Chondrocyte (in vitro differentiated cells): ENCODE results near the gene CSNK2A1. TPM values are rescaled to one million over a fixed set of nuclear protein-coding genes. Genes with fewer than 3 reads are reported as not detected.

ENCODE experiments used
- DNase-seq: peaks from one replicate; pipeline ENCODE4 v3.0.0; 2021; ENCODE audit warnings: mixed read lengths, low spot score
- H3K27ac Mint-ChIP-seq: one replicate; pipeline ENCODE4 v1.8.0; 2021; ENCODE audit warnings: mild to moderate bottlenecking, moderate library complexity, mixed read lengths; ENCODE audit not compliant: unreplicated experiment
- H3K27me3 Mint-ChIP-seq: 2 replicates; pipeline ENCODE4 v1.8.0; 2021; ENCODE audit warnings: low read depth, mixed read lengths
- H3K36me3 Mint-ChIP-seq: 2 replicates; pipeline ENCODE4 v1.8.0; 2021; ENCODE audit warnings: low read depth, mixed read lengths
- H3K4me1 Mint-ChIP-seq: 2 replicates; pipeline ENCODE4 v1.8.0; 2021; ENCODE audit warnings: low read depth, mild to moderate bottlenecking, mixed read lengths
- H3K4me3 Mint-ChIP-seq: one replicate; pipeline ENCODE4 v1.8.0; 2021; ENCODE audit warnings: mild to moderate bottlenecking, moderate library complexity, mixed read lengths; ENCODE audit not compliant: unreplicated experiment
- H3K9me3 Mint-ChIP-seq: 2 replicates; pipeline ENCODE4 v1.8.0; 2021; ENCODE audit warnings: low read depth, mixed read lengths
- total RNA-seq: library from RNA; stranded (reverse); gene quantifications from 3 replicates; pipeline ENCODE4 v1.2.1, GENCODE V29; 2021
- TF ChIP-seq, protein P1 (sequence below): fragments of 200-600 bp; sonication (generic); IDR thresholded peaks from 2 replicates; pipeline ENCODE4 v1.5.0; 2021; ENCODE audit warnings: antibody characterized with exemption, mild to moderate bottlenecking, moderate library complexity

CSNK2A1 gene
- total RNA-seq, 1 donor from 2014 or later = 122 TPM

DNA sequence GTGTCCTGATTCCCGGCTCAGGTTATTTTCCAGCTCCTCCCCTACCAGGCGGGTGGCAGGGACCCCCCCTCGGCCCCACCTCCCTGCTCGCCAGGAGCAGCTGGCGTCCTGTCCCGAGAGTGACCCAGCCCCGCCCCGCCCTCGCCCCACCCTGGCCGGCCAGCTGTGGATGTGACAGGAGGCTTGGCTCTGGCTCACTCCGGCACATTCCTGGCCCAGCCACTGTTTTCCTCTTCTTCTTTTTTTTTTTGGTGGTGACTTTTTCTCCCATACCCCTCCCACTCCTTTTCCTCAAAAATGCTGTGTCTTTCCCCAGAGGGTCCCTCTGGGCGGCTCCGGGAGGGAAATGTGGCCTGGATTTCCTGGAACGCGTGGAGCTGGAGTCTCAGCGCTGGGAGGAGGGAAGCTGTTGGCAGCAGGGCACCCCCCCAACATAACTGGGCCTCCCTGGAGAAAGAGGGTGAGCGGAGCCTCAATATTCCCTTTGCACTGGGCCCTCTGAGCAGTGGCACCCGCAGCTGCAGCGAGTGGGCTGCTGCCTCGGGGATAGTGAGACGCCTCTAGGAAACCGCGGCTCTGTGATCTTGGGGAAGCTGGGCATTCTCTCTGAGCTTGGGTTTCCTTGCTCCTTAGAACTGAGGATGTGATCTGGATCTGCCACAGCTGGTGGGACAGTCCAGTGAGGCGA lies 28.3 kb upstream of the CSNK2A1 start:
- Mint-ChIP-seq H3K4me1 (peaks cover 18% of the 10 kb centered on the region), H3K27ac (peak overlapping the region; percentile 53), H3K27me3 (peaks cover 33% of the 10 kb centered on the region), H3K4me3 (peak overlapping the region; percentile 65), H3K9me3 (no peaks in the 10 kb centered on the region), H3K36me3 (no peaks in the 10 kb centered on the region)
- no peak for DNase-seq
- TF ChIP-seq, protein P1, sequence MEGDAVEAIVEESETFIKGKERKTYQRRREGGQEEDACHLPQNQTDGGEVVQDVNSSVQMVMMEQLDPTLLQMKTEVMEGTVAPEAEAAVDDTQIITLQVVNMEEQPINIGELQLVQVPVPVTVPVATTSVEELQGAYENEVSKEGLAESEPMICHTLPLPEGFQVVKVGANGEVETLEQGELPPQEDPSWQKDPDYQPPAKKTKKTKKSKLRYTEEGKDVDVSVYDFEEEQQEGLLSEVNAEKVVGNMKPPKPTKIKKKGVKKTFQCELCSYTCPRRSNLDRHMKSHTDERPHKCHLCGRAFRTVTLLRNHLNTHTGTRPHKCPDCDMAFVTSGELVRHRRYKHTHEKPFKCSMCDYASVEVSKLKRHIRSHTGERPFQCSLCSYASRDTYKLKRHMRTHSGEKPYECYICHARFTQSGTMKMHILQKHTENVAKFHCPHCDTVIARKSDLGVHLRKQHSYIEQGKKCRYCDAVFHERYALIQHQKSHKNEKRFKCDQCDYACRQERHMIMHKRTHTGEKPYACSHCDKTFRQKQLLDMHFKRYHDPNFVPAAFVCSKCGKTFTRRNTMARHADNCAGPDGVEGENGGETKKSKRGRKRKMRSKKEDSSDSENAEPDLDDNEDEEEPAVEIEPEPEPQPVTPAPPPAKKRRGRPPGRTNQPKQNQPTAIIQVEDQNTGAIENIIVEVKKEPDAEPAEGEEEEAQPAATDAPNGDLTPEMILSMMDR = no peak

DNA sequence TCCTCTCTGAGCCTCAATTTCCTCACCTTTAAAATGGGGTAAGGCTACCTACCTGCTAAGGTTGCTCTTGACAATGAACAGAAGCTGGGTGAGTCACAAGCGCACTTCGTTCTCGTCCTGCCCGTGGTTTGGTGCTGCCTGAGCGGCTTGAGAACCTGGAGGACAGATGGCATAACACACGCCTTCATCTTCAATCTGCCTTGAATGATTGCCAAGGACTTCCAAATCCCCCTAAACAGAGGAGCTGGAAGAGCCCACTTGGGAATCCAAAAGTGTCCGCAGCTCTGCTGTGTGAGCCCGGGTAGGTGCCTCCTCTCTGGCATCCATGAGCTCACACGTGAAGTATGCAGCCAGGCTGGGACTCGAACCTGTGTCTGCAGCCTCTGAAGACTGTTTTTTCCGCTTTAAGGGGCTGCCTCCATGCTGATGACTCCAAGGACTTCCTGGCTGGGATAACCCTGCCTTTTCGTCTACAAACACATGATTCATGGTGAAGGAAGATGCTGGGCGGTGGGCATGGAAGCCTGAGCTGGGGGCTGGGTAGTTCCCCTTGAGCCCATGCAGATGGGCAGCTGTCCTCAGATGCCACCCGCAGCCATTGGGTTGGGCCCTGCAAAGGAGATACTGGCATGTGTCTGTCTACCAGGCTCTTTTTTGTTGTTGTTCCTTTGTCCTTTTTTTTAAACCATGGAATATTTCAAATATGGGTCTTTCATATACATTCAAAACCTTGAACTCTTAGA lies 25.3 kb upstream of the CSNK2A1 start:
- Mint-ChIP-seq H3K27me3 (peaks cover 38% of the 10 kb centered on the region), H3K9me3 (no peaks in the 10 kb centered on the region), H3K27ac (no peak overlapping the region), H3K4me3 (no peak overlapping the region), H3K4me1 (peaks cover 18% of the 10 kb centered on the region), H3K36me3 (no peaks in the 10 kb centered on the region)
- no peak for DNase-seq
- TF ChIP-seq, protein P1 = no peak

DNA sequence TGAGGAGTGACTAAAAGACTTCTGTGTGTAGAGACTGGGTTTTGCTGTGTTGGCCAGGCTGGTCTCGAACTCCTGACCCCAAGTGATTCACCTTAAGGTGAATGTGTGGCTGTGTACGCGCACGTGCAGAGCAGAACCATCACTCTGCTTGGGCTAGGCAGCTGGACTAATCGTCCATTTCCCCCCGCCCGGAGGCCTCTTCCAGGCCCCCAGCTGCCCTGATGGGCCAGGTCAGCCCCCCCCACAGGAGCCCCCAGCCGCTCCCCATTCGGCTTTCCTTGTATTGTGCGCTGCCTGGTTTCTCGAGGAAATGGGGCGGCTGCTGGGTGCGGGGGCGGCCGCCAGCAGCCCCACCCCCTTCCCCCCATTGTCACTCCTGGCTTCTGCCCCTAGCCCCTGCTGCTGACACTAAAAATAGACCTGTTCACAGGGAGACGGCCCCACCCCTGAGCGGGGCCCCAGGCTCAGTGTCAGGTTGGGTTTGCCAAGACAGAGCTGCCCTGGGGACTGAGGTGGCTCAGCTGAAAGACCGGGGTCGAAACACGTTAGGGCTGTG lies 24.6 kb upstream of the CSNK2A1 start:
- Mint-ChIP-seq H3K27ac (no peak overlapping the region), H3K9me3 (no peaks in the 10 kb centered on the region), H3K36me3 (no peaks in the 10 kb centered on the region), H3K27me3 (peaks cover 31% of the 10 kb centered on the region), H3K4me3 (no peak overlapping the region), H3K4me1 (peaks cover 18% of the 10 kb centered on the region)
- DNase-seq = no peak
- TF ChIP-seq, protein P1 = no peak

DNA sequence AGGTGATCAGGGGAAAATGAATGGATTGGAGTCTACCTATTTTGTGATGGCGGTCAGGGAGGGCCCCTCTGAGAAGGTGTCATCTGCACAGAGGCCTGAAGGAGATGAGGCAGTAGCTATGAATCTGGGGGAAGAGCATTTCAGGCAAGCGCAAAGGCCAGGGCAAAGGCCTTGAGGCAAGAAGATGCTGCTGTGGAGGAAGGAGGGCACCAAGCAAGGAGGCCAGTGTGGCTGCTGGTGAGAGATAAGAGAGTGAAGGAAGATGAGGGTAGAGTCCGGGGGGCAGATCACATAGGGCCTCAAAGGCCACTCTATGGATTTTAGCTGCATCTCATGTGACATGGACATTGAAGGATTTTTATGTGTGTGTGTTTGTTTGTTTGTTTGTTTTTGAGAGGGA lies 20.6 kb upstream of the CSNK2A1 start:
- Mint-ChIP-seq H3K36me3 (no peaks in the 10 kb centered on the region), H3K4me1 (peaks cover 3% of the 10 kb centered on the region), H3K9me3 (no peaks in the 10 kb centered on the region), H3K27ac (no peak overlapping the region), H3K27me3 (peaks cover 40% of the 10 kb centered on the region), H3K4me3 (no peak overlapping the region)
- DNase-seq = no peak
- TF ChIP-seq, protein P1 = no peak

DNA sequence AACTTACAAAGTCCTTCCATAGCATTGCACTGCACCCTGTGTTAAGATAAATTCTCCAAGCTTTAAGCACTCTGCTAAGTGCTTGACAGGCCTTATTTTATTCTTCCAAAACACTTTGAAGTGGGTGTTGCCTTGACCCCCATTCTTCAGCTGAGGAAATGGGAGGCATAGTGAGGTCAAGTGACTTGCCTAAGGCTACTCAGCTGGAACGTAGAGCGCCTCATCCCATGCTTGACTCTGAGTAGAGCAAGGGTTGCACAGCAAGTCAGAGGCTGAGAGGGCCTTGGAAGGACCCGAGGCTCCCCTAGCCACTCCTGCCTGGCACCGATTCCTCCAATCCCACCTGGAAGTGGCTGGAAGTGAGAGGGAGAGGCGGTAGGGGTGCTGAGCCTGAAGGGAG lies 19.6 kb upstream of the CSNK2A1 start:
- H3K27me3 Mint-ChIP-seq = peaks cover 37% of the 10 kb centered on the region
- TF ChIP-seq, protein P1 = no peak
- H3K4me3 Mint-ChIP-seq = no peak overlapping the region
- DNase-seq = no peak
- H3K36me3 Mint-ChIP-seq = no peaks in the 10 kb centered on the region
- no peak overlapping the region for H3K27ac Mint-ChIP-seq
- no peaks in the 10 kb centered on the region for H3K9me3 Mint-ChIP-seq
- H3K4me1 Mint-ChIP-seq = no peaks in the 10 kb centered on the region
